Urinary bladder (tissue), 4 donors: ENCODE measurements around the gene CALY. TPM values are rescaled to one million over a fixed set of nuclear protein-coding genes. Genes with fewer than 3 reads are reported as not detected.
A peak's percentile ranks its signal among the peaks of the same experiment; 100 is the strongest.
"Not testable (repeated sequence)": the region's sequence is repeated elsewhere in the genome, so short reads cannot be mapped to it uniquely, and the experiment has no call there.

Source experiments
- DNase-seq: peaks from one replicate; pipeline ENCODE4 v3.0.0-alpha.2; 2015; ENCODE audit errors: extremely low spot score
- H3K27ac ChIP-seq: one replicate; pipeline ENCODE4 v1.5.1; 2013; ENCODE audit warnings: low read depth, mild to moderate bottlenecking, moderate library complexity
- H3K36me3 ChIP-seq: one replicate; pipeline ENCODE4 v1.6.1; 2013; ENCODE audit warnings: mild to moderate bottlenecking, moderate library complexity; ENCODE audit not compliant: insufficient read depth
- H3K4me1 ChIP-seq: one replicate; pipeline ENCODE4 v1.6.1; 2013; ENCODE audit warnings: mild to moderate bottlenecking, moderate library complexity; ENCODE audit not compliant: insufficient read depth
- H3K4me3 ChIP-seq: one replicate; pipeline ENCODE4 v1.5.1; 2013; ENCODE audit warnings: low read depth, low read length
- WGBS: extraction: QIAGEN DNeasy Blood & Tissue Kit; methylation state at CpG from one replicate; pipeline ENCODE4 v1.1.7; 2013; 5-methylcytosine and 5-hydroxymethylcytosine counted together
- polyA plus RNA-seq: library from polyadenylated mRNA; stranded (reverse); fragments of 200-250 nt; gene quantifications from one replicate; pipeline ENCODE4 v1.2.3, GENCODE V29; 2013
- total RNA-seq: library from RNA; depleted of rRNA; stranded (reverse); fragments of >200 nt; gene quantifications from one replicate; pipeline ENCODE4 v1.2.3, GENCODE V29; 2014
- donor health status: healthy with polysubstance abuse.
- donor health status: healthy.

Gene CALY
- total RNA-seq (0.79 TPM), polyA plus RNA-seq (1.1 TPM)

- no peak for DNase-seq
- no peaks in the 10 kb centered on the region for H3K36me3 ChIP-seq
These were observed at the start of gene CALY for GRCh38 chr10:133336577-133337369. TSS of gene CALY (minus strand) at chr10:133336896. CDS start at chr10:133328989, 7,907 bp downstream.

GRCh38 chr10:133385214-133385613 lies 48.5 kb upstream of the CALY start:
- no peak for DNase-seq
- WGBS: 92% methylated on average over 2 of the region's 2 CpGs
- H3K4me1 ChIP-seq: no peaks in the 10 kb centered on the region
- no peak overlapping the region for H3K4me3 ChIP-seq
- H3K27ac ChIP-seq: no peak overlapping the region
- no peaks in the 10 kb centered on the region for H3K36me3 ChIP-seq

More at GRCh38 chr10:133336577-133337369, at the start of gene CALY:
- Histone ChIP-seq H3K27ac (no peak within 1 kb of the TSS), H3K4me1 (peaks cover 5% of the 10 kb centered on the region), H3K4me3 (peak within 1 kb of the TSS; percentile 34)
- WGBS: 15% methylated on average over 63 of the region's 63 CpGs

GRCh38 chr10:133384071-133384470 lies 47.4 kb upstream of the CALY start:
- Histone ChIP-seq H3K4me3 (no peak overlapping the region), H3K36me3 (no peaks in the 10 kb centered on the region), H3K27ac (no peak overlapping the region), H3K4me1 (no peaks in the 10 kb centered on the region)
- WGBS: 92% methylated on average over 13 of the region's 13 CpGs
- no peak for DNase-seq

- H3K27ac ChIP-seq: no peak overlapping the region
- H3K36me3 ChIP-seq: no peaks in the 10 kb centered on the region
- 96% methylated on average over 4 of the region's 4 CpGs for WGBS
- no peaks in the 10 kb centered on the region for H3K4me1 ChIP-seq
- no peak for DNase-seq
- H3K4me3 ChIP-seq: no peak overlapping the region
These were observed 46.9 kb upstream of the CALY start for GRCh38 chr10:133383551-133383950.

GRCh38 chr10:133381036-133381435 lies 44.3 kb upstream of the CALY start:
- Histone ChIP-seq H3K4me3 (no peak overlapping the region), H3K27ac (no peak overlapping the region), H3K4me1 (no peaks in the 10 kb centered on the region), H3K36me3 (no peaks in the 10 kb centered on the region)
- 90% methylated on average over 8 of the region's 8 CpGs for WGBS
- DNase-seq: no peak

- 90% methylated on average over 36 of the region's 36 CpGs for WGBS
- DNase-seq: no peak
- no peak overlapping the region for H3K27ac ChIP-seq
- H3K36me3 ChIP-seq: no peaks in the 10 kb centered on the region
- peak overlapping the region; percentile 79 for H3K4me3 ChIP-seq
- no peaks in the 10 kb centered on the region for H3K4me1 ChIP-seq
These were observed 43.3 kb upstream of the CALY start for GRCh38 chr10:133379801-133380666.

GRCh38 chr10:133379152-133379800 lies 42.6 kb upstream of the CALY start, which contains the start of gene PAOX:
TSS of gene PAOX (plus strand) at chr10:133379262. CDS start at chr10:133379317, 55 bp downstream.
- WGBS: 3% methylated on average over 70 of the region's 78 CpGs
- DNase-seq: no peak
- Histone ChIP-seq H3K27ac (peak within 1 kb of the TSS; percentile 71), H3K4me3 (peak within 1 kb of the TSS; percentile 79), H3K4me1 (no peaks in the 10 kb centered on the region), H3K36me3 (no peaks in the 10 kb centered on the region)

GRCh38 chr10:133378251-133379096 lies 41.8 kb upstream of the CALY start:
- Histone ChIP-seq H3K27ac (peak overlapping the region; percentile 71), H3K4me3 (peak overlapping the region; percentile 79), H3K4me1 (no peaks in the 10 kb centered on the region), H3K36me3 (no peaks in the 10 kb centered on the region)
- no peak for DNase-seq
- WGBS: under 1% methylated on average over 85 of the region's 90 CpGs

GRCh38 chr10:133377818-133378250 lies 41.1 kb upstream of the CALY start:
- no peak for DNase-seq
- Histone ChIP-seq H3K36me3 (no peaks in the 10 kb centered on the region), H3K4me3 (peak overlapping the region; percentile 79), H3K4me1 (no peaks in the 10 kb centered on the region), H3K27ac (peak overlapping the region; percentile 40)
- WGBS: 26% methylated on average over 20 of the region's 20 CpGs

- H3K27ac ChIP-seq: no peak overlapping the region
- H3K4me3 ChIP-seq: no peak overlapping the region
- H3K4me1 ChIP-seq: no peaks in the 10 kb centered on the region
- H3K36me3 ChIP-seq: no peaks in the 10 kb centered on the region
- no peak for DNase-seq
- 91% methylated on average over 30 of the region's 30 CpGs for WGBS
These were observed 40.5 kb upstream of the CALY start for GRCh38 chr10:133377025-133377817.

GRCh38 chr10:133376183-133376582 lies 39.5 kb upstream of the CALY start:
- H3K36me3 ChIP-seq, H3K27ac ChIP-seq, H3K4me3 ChIP-seq, DNase-seq, H3K4me1 ChIP-seq: not testable (repeated sequence)
- WGBS: 91% methylated on average over 5 of the region's 5 CpGs
